Measurements from ENCODE around the gene ZNF512B. TPM values are rescaled to one million over a fixed set of nuclear protein-coding genes. Genes with fewer than 3 reads are reported as not detected.
A peak's percentile ranks its signal among the peaks of the same experiment; 100 is the strongest.
"Not testable (repeated sequence)": the region's sequence is repeated elsewhere in the genome, so short reads cannot be mapped to it uniquely, and the experiment has no call there.

Gene ZNF512B
- total RNA-seq, 1 donor from 2014 or later: 21.4 TPM

- DNase-seq (ENCODE audit: low spot score) (peak; percentile 81), ATAC-seq (peak; percentile 56)
Observed at GRCh38 chr20:63978319-63979228, 8.8 kb upstream of the ZNF512B start.

GRCh38 chr20:63977739-63978276 is 8.1 kb upstream of the ZNF512B start:
- ATAC-seq (no peak), DNase-seq (ENCODE audit: low spot score) (no peak)

GRCh38 chr20:63976980-63977738 is 7.4 kb upstream of the ZNF512B start:
- no peak for ATAC-seq
- no peak for DNase-seq (ENCODE audit: low spot score)

- not testable (repeated sequence) for ATAC-seq; DNase-seq (ENCODE audit: low spot score)
Observed at GRCh38 chr20:63976511-63976910, 6.8 kb upstream of the ZNF512B start.

- peak; percentile 41 for ATAC-seq
- peak; percentile 86 for DNase-seq (ENCODE audit: low spot score)
Observed at GRCh38 chr20:63974402-63975200, 4.9 kb upstream of the ZNF512B start.

- ATAC-seq: peak; percentile 79
Observed at GRCh38 chr20:63973636-63974401, 4.1 kb upstream of the ZNF512B start.

GRCh38 chr20:63973160-63973479 is 3.4 kb upstream of the ZNF512B start:
- DNase-seq (ENCODE audit: low spot score): no peak

More at GRCh38 chr20:63973636-63974401, 4.1 kb upstream of the ZNF512B start:
- DNase-seq (ENCODE audit: low spot score): peak; percentile 88

GRCh38 chr20:63972312-63973159 is 2.8 kb upstream of the ZNF512B start:
- DNase-seq (ENCODE audit: low spot score): no peak
- no peak for ATAC-seq

More at GRCh38 chr20:63973160-63973479, 3.4 kb upstream of the ZNF512B start:
- no peak for ATAC-seq

GRCh38 chr20:63971960-63972311 is 2.2 kb upstream of the ZNF512B start:
- not testable (repeated sequence) for DNase-seq (ENCODE audit: low spot score); ATAC-seq

GRCh38 chr20:63970714-63971431 is 1.1 kb upstream of the ZNF512B start:
- DNase-seq (ENCODE audit: low spot score): no peak
- no peak for ATAC-seq

- DNase-seq (ENCODE audit: low spot score) (peak; percentile 86), ATAC-seq (peak; percentile 68)
Observed at GRCh38 chr20:63968928-63969760, 586 bp downstream of the ZNF512B start.

- ATAC-seq (no peak), DNase-seq (ENCODE audit: low spot score) (peak; percentile 58)
Observed at GRCh38 chr20:63968136-63968927, 1.4 kb downstream of the ZNF512B start.

GRCh38 chr20:63967330-63968135 is 2.2 kb downstream of the ZNF512B start:
- DNase-seq (ENCODE audit: low spot score) (no peak), ATAC-seq (no peak)

GRCh38 chr20:63966944-63967322 is 2.8 kb downstream of the ZNF512B start:
- ATAC-seq (no peak), DNase-seq (ENCODE audit: low spot score) (no peak)

GRCh38 chr20:63966172-63966943 is 3.4 kb downstream of the ZNF512B start:
- ATAC-seq: no peak

More at GRCh38 chr20:63966172-63966943, 3.4 kb downstream of the ZNF512B start:
- no peak for DNase-seq (ENCODE audit: low spot score)
